Endothelial cell of umbilical vein (primary cell): ENCODE measurements around the gene CCDC60. TPM values are rescaled to one million over a fixed set of nuclear protein-coding genes. Genes with fewer than 3 reads are reported as not detected.

Experiments used
- BruUV-seq: library from RNA; stranded (reverse); fragments of 400-500 nt; replicated peaks from 2 replicates; lab custom pipeline; 2021; lab: Mats Ljungman, UMichigan
- CTCF ChIA-PET: fragments of 300-600, 350-600 bp; sonication (Branson Sonifier 250); formaldehyde crosslinking; loops from one replicate; lab custom pipeline; 2021; ENCODE audit warnings: antibody characterized with exemption, inconsistent platforms; lab: Charles Lee
- POLR2A ChIA-PET: fragments of 300-600, 350-600 bp; sonication (Branson Sonifier 250); formaldehyde crosslinking; loops from one replicate; lab custom pipeline; 2021; ENCODE audit warnings: antibody characterized with exemption, inconsistent platforms; lab: Charles Lee
- DNase-seq: peaks from one replicate; pipeline ENCODE4 v3.0.0-alpha.2; 2011; ENCODE audit warnings: low read depth, low spot score
- FAIRE-seq: peaks from 2 replicates; lab custom pipeline; 2011; peaks lifted over from hg19 to GRCh38; lab: Jason Lieb, UNC
- H2AFZ ChIP-seq: 2 replicates; pipeline ENCODE4 v1.6.0; 2012; ENCODE audit warnings: low read depth, low read length, control low read depth, inconsistent platforms
- H3K27ac ChIP-seq: 2 replicates; pipeline ENCODE4 v1.5.1; 2011; ENCODE audit warnings: low read depth, mild to moderate bottlenecking, control low read depth, low read length, moderate library complexity; ENCODE audit not compliant: insufficient read depth
- H3K27me3 ChIP-seq, 2 experiments: 2 replicates each; pipeline versions ENCODE4 v1.6.0 to v1.6.1; 2011; ENCODE audit warnings: low read length in 2 of 2, mixed read lengths in 1 of 2; ENCODE audit not compliant: control insufficient read depth in 2 of 2, insufficient read depth in 2 of 2
- H3K36me3 ChIP-seq, 2 experiments: 2 replicates in 1 of 2; 3 replicates in 1 of 2; pipeline ENCODE4 v1.5.1; 2011; ENCODE audit warnings: low read length in 2 of 2, mild to moderate bottlenecking in 1 of 2, moderate library complexity in 1 of 2; ENCODE audit not compliant: control insufficient read depth in 2 of 2, insufficient read depth in 2 of 2; ENCODE audit errors: extremely low read depth in 1 of 2
- H3K4me1 ChIP-seq: 3 replicates; pipeline ENCODE4 v1.5.1; 2011; ENCODE audit warnings: mild to moderate bottlenecking, low read length; ENCODE audit not compliant: control insufficient read depth, insufficient read depth; ENCODE audit errors: extremely low read depth
- H3K4me2 ChIP-seq: 2 replicates; pipeline ENCODE4 v1.6.1; 2011; ENCODE audit warnings: low read length, control low read depth, mixed read lengths; ENCODE audit not compliant: insufficient read depth
- H3K4me3 ChIP-seq, 3 experiments: fragments of 200-600 bp in 1 of 3; sonication (generic), shearing (Covaris generic) in 1 of 3; replicated peaks in 1 of 3; 2 replicates each; pipeline ENCODE4 v1.5.1; 2011 to 2016; ENCODE audit warnings: control low read depth in 3 of 3, low read length in 3 of 3, mild to moderate bottlenecking in 2 of 3, inconsistent platforms in 1 of 3, low read depth in 1 of 3, moderate library complexity in 1 of 3; ENCODE audit not compliant: insufficient read depth in 1 of 3
- H3K79me2 ChIP-seq: 2 replicates; pipeline ENCODE4 v1.6.0; 2012; ENCODE audit warnings: low read length, inconsistent platforms; ENCODE audit not compliant: control insufficient read depth, insufficient read depth
- H3K9ac ChIP-seq: replicated peaks from 2 replicates; pipeline ENCODE3; 2011; ENCODE audit warnings: low read length, control low read depth; ENCODE audit not compliant: insufficient read depth; ENCODE audit errors: extremely low read depth
- H3K9me1 ChIP-seq: replicated peaks from 3 replicates; pipeline ENCODE4 v1.6.0; 2011; ENCODE audit warnings: mild to moderate bottlenecking, low read length; ENCODE audit not compliant: control insufficient read depth, insufficient read depth; ENCODE audit errors: extremely low read depth
- H3K9me3 ChIP-seq: replicated peaks from 2 replicates; pipeline ENCODE4 v1.5.1; 2012; ENCODE audit warnings: low read length, inconsistent platforms; ENCODE audit not compliant: control insufficient read depth, insufficient read depth
- H4K20me1 ChIP-seq: replicated peaks from 2 replicates; pipeline ENCODE3; 2011; ENCODE audit warnings: mild to moderate bottlenecking, low read length; ENCODE audit not compliant: control insufficient read depth, insufficient read depth; ENCODE audit errors: extremely low read depth
- CTCF ChIP-seq, 2 donors: IDR thresholded peaks; 1 replicate in 1 of 2; 2 replicates in 1 of 2; pipeline ENCODE4 v1.5.1; 2011; ENCODE audit warnings: low read length in 2 of 2, mild to moderate bottlenecking in 2 of 2, moderate library complexity in 2 of 2, control low read depth in 1 of 2, inconsistent platforms in 1 of 2, low read depth in 1 of 2; ENCODE audit not compliant: insufficient read depth in 1 of 2; ENCODE audit errors: extremely low read depth in 1 of 2
- EZH2 ChIP-seq: IDR thresholded peaks from 2 replicates; pipeline ENCODE4 v1.6.1; 2012; ENCODE audit warnings: borderline replicate concordance, low read depth, mild to moderate bottlenecking, moderate library complexity, low read length, inconsistent platforms; ENCODE audit not compliant: severe bottlenecking
- FOS ChIP-seq: IDR thresholded peaks from 2 replicates; pipeline ENCODE4 v1.6.1; 2011; ENCODE audit warnings: mild to moderate bottlenecking, low read length, moderate library complexity, borderline replicate concordance; ENCODE audit not compliant: insufficient read depth
- GATA2 ChIP-seq: IDR thresholded peaks from 2 replicates; pipeline ENCODE4 v1.7.0; 2011; ENCODE audit warnings: low read depth, mild to moderate bottlenecking, moderate library complexity, mixed read lengths, low read length; ENCODE audit not compliant: insufficient read length, insufficient read depth
- JUN ChIP-seq: IDR thresholded peaks from 2 replicates; pipeline ENCODE4 v1.6.1; 2011; ENCODE audit warnings: borderline replicate concordance, low read depth; ENCODE audit not compliant: insufficient read length, insufficient read depth
- MYC ChIP-seq: IDR thresholded peaks from one replicate; pipeline ENCODE4 v1.6.1; 2011; ENCODE audit warnings: mild to moderate bottlenecking, low read depth, low read length
- POLR2A ChIP-seq: IDR thresholded peaks from 2 replicates; pipeline ENCODE4 v1.6.1; 2012; ENCODE audit warnings: low read depth, mild to moderate bottlenecking, control low read depth, low read length
- POLR2AphosphoS5 ChIP-seq: IDR thresholded peaks from 2 replicates; pipeline ENCODE4 v1.6.1; 2012; ENCODE audit warnings: low read depth, mild to moderate bottlenecking, control low read depth, low read length, moderate library complexity; ENCODE audit not compliant: insufficient read depth
- dilution Hi-C: fragments of 300-500 bp; cut with MboI; formaldehyde crosslinking; loops from one replicate; pipeline ENCODE4 v1.15.0; 2019; ENCODE audit warnings: low sequenced_read_pairs; ENCODE audit not compliant: extremely low pct_ligation_motif_present
- intact Hi-C: fragments of 100-400 bp; cut with micrococcal nuclease; formaldehyde crosslinking; loops from one replicate; pipeline ENCODE4 v1.10.0; 2022
- polyA plus RNA-seq, 4 experiments: library from polyadenylated mRNA; depleted of rRNA in 3 of 4; stranded (reverse) in 3 of 4; unstranded in 1 of 4; fragments of >200 nt; gene quantifications; 2 replicates each; pipeline versions ENCODE4 v1.2.1 to v1.2.3, GENCODE V29; 2011 to 2012; ENCODE audit warnings: missing spikeins in 1 of 4
- total RNA-seq: library from RNA; stranded (reverse); gene quantifications from 2 replicates; pipeline ENCODE4 v1.2.3, GENCODE V29; 2021

CCDC60 gene
- total and polyA plus RNA-seq, 2 donors (not counting 3 experiments of a cell fraction or from before 2014, with no cell fraction given): not detected

GRCh38 chr12:119476951-119477350, 142.4 kb downstream of the CCDC60 start:
- Histone ChIP-seq H3K27ac (no peak overlapping the region), H3K79me2 (no peaks in the 10 kb centered on the region), H2AFZ (no peak overlapping the region), H3K9me3 (peaks cover 3% of the 10 kb centered on the region), H3K4me1 (no peaks in the 10 kb centered on the region), H3K9ac (no peak overlapping the region), H3K4me3 (no peak overlapping the region), H3K36me3 (no peaks in the 10 kb centered on the region), H3K27me3 (no peaks in the 10 kb centered on the region), H3K4me2 (no peak overlapping the region), H3K9me1 (no peaks in the 10 kb centered on the region), H4K20me1 (no peaks in the 10 kb centered on the region)
- ChIA-PET POLR2A (no interaction called here), CTCF (no interaction called here)
- BruUV-seq: no TSS peak
- no peak for FAIRE-seq
- no peak for DNase-seq
- intact Hi-C loops: no loop called here
- TF ChIP-seq POLR2AphosphoS5 (no peak), EZH2 (no peak), FOS (no peak), GATA2 (no peak), MYC (no peak)
- dilution Hi-C loops: no loop called here

- no TSS peak for BruUV-seq
- dilution Hi-C loops: no loop called here
- H2AFZ ChIP-seq: no peak overlapping the region
These were observed 144.6 kb downstream of the CCDC60 start for GRCh38 chr12:119479121-119479561.

More at GRCh38 chr12:119479121-119479561, 144.6 kb downstream of the CCDC60 start:
- Histone ChIP-seq H3K9me3 (peaks cover 3% of the 10 kb centered on the region), H3K79me2 (no peaks in the 10 kb centered on the region), H3K4me3 (no peak overlapping the region), H4K20me1 (no peaks in the 10 kb centered on the region), H3K9me1 (no peaks in the 10 kb centered on the region), H3K27ac (no peak overlapping the region), H3K36me3 (no peaks in the 10 kb centered on the region), H3K4me2 (no peak overlapping the region), H3K4me1 (no peaks in the 10 kb centered on the region), H3K27me3 (no peaks in the 10 kb centered on the region), H3K9ac (no peak overlapping the region)
- CTCF ChIA-PET: no interaction called here
- intact Hi-C loops: no loop called here
- POLR2A ChIA-PET: interaction anchor here (0.7 kb wide), 1 partner anchor 1327 kb away, joined by 3 read pairs; no protein-coding TSS in a partner anchor
- FAIRE-seq (no peak), DNase-seq (no peak)
- TF ChIP-seq CTCF (IDR thresholded peaks at IDR 0.05; ENCODE audit: extremely low read depth in 1 of 2, insufficient read depth in 1 of 2, low read depth in 1 of 2, low read length in 2 of 2) (no peak), POLR2A (no peak), FOS (no peak), JUN (no peak)
